ENCODE results near the gene DSN1.

The DSN1 gene

GRCh38 chr20:36773597-36774390 is at the start of gene DSN1:
TSS of gene DSN1 (minus strand) at chr20:36773763. CDS start at chr20:36771458, 2,305 bp downstream.
- Histone ChIP-seq H3K36me3 (ENCODE audit: control insufficient read depth, insufficient read depth, low read length) (peaks cover 4% of the 10 kb centered on the region), H3K4me3 (ENCODE audit: low read depth, low read length) (peak within 1 kb of the TSS; percentile 97), H3K27me3 (ENCODE audit: control insufficient read depth, insufficient read depth, low read length) (no peaks in the 10 kb centered on the region), H3K9me3 (ENCODE audit: control insufficient read depth, insufficient read depth, low read length) (no peaks in the 10 kb centered on the region), H3K4me1 (ENCODE audit: control insufficient read depth, insufficient read depth, low read length) (peaks cover 8% of the 10 kb centered on the region), H3K9ac (ENCODE audit: low read depth, low read length) (peak within 1 kb of the TSS; percentile 99)

GRCh38 chr20:36823121-36823520 is 49.6 kb upstream of the DSN1 start:
- Histone ChIP-seq H3K9ac (ENCODE audit: low read depth, low read length) (no peak overlapping the region), H3K36me3 (ENCODE audit: control insufficient read depth, insufficient read depth, low read length) (peaks cover 8% of the 10 kb centered on the region), H3K9me3 (ENCODE audit: control insufficient read depth, insufficient read depth, low read length) (no peaks in the 10 kb centered on the region), H3K4me1 (ENCODE audit: control insufficient read depth, insufficient read depth, low read length) (peaks cover 12% of the 10 kb centered on the region), H3K4me3 (ENCODE audit: low read depth, low read length) (no peak overlapping the region), H3K27me3 (ENCODE audit: control insufficient read depth, insufficient read depth, low read length) (no peaks in the 10 kb centered on the region)

GRCh38 chr20:36821964-36822437 is 48.4 kb upstream of the DSN1 start:
- Histone ChIP-seq H3K4me3 (ENCODE audit: low read depth, low read length) (no peak overlapping the region), H3K36me3 (ENCODE audit: control insufficient read depth, insufficient read depth, low read length) (no peaks in the 10 kb centered on the region), H3K27me3 (ENCODE audit: control insufficient read depth, insufficient read depth, low read length) (no peaks in the 10 kb centered on the region), H3K4me1 (ENCODE audit: control insufficient read depth, insufficient read depth, low read length) (peaks cover 12% of the 10 kb centered on the region), H3K9me3 (ENCODE audit: control insufficient read depth, insufficient read depth, low read length) (no peaks in the 10 kb centered on the region), H3K9ac (ENCODE audit: low read depth, low read length) (peak overlapping the region; percentile 37)

GRCh38 chr20:36820928-36821327 is 47.4 kb upstream of the DSN1 start:
- Histone ChIP-seq H3K9me3 (ENCODE audit: control insufficient read depth, insufficient read depth, low read length) (no peaks in the 10 kb centered on the region), H3K9ac (ENCODE audit: low read depth, low read length) (no peak overlapping the region), H3K27me3 (ENCODE audit: control insufficient read depth, insufficient read depth, low read length) (no peaks in the 10 kb centered on the region), H3K4me3 (ENCODE audit: low read depth, low read length) (no peak overlapping the region), H3K4me1 (ENCODE audit: control insufficient read depth, insufficient read depth, low read length) (peaks cover 12% of the 10 kb centered on the region), H3K36me3 (ENCODE audit: control insufficient read depth, insufficient read depth, low read length) (peaks cover 2% of the 10 kb centered on the region)

- peaks cover 11% of the 10 kb centered on the region for H3K36me3 ChIP-seq (ENCODE audit: control insufficient read depth, insufficient read depth, low read length)
Measured at GRCh38 chr20:36820073-36820472, 46.5 kb upstream of the DSN1 start.

GRCh38 chr20:36819659-36820058 is 46.1 kb upstream of the DSN1 start:
- H3K27me3 ChIP-seq (ENCODE audit: control insufficient read depth, insufficient read depth, low read length) = no peaks in the 10 kb centered on the region
- H3K4me3 ChIP-seq (ENCODE audit: low read depth, low read length) = no peak overlapping the region
- H3K9ac ChIP-seq (ENCODE audit: low read depth, low read length) = no peak overlapping the region
- peaks cover 12% of the 10 kb centered on the region for H3K36me3 ChIP-seq (ENCODE audit: control insufficient read depth, insufficient read depth, low read length)
- peaks cover 12% of the 10 kb centered on the region for H3K4me1 ChIP-seq (ENCODE audit: control insufficient read depth, insufficient read depth, low read length)
- no peaks in the 10 kb centered on the region for H3K9me3 ChIP-seq (ENCODE audit: control insufficient read depth, insufficient read depth, low read length)

More at GRCh38 chr20:36820073-36820472, 46.5 kb upstream of the DSN1 start:
- no peaks in the 10 kb centered on the region for H3K9me3 ChIP-seq (ENCODE audit: control insufficient read depth, insufficient read depth, low read length)
- H3K9ac ChIP-seq (ENCODE audit: low read depth, low read length) = no peak overlapping the region
- no peaks in the 10 kb centered on the region for H3K27me3 ChIP-seq (ENCODE audit: control insufficient read depth, insufficient read depth, low read length)
- H3K4me1 ChIP-seq (ENCODE audit: control insufficient read depth, insufficient read depth, low read length) = peaks cover 12% of the 10 kb centered on the region
- no peak overlapping the region for H3K4me3 ChIP-seq (ENCODE audit: low read depth, low read length)

GRCh38 chr20:36818861-36819260 is 45.3 kb upstream of the DSN1 start:
- Histone ChIP-seq H3K27me3 (ENCODE audit: control insufficient read depth, insufficient read depth, low read length) (no peaks in the 10 kb centered on the region), H3K4me3 (ENCODE audit: low read depth, low read length) (no peak overlapping the region), H3K9ac (ENCODE audit: low read depth, low read length) (no peak overlapping the region), H3K9me3 (ENCODE audit: control insufficient read depth, insufficient read depth, low read length) (no peaks in the 10 kb centered on the region), H3K36me3 (ENCODE audit: control insufficient read depth, insufficient read depth, low read length) (peaks cover 14% of the 10 kb centered on the region), H3K4me1 (ENCODE audit: control insufficient read depth, insufficient read depth, low read length) (peaks cover 12% of the 10 kb centered on the region)

- Histone ChIP-seq H3K9ac (ENCODE audit: low read depth, low read length) (no peak overlapping the region), H3K36me3 (ENCODE audit: control insufficient read depth, insufficient read depth, low read length) (peaks cover 16% of the 10 kb centered on the region), H3K4me3 (ENCODE audit: low read depth, low read length) (no peak overlapping the region), H3K4me1 (ENCODE audit: control insufficient read depth, insufficient read depth, low read length) (peaks cover 12% of the 10 kb centered on the region), H3K9me3 (ENCODE audit: control insufficient read depth, insufficient read depth, low read length) (no peaks in the 10 kb centered on the region), H3K27me3 (ENCODE audit: control insufficient read depth, insufficient read depth, low read length) (no peaks in the 10 kb centered on the region)
Measured at GRCh38 chr20:36818185-36818584, 44.6 kb upstream of the DSN1 start.

- Histone ChIP-seq H3K9ac (ENCODE audit: low read depth, low read length) (no peak overlapping the region), H3K36me3 (ENCODE audit: control insufficient read depth, insufficient read depth, low read length) (peaks cover 16% of the 10 kb centered on the region)
Measured at GRCh38 chr20:36817496-36817895, 43.9 kb upstream of the DSN1 start.

GRCh38 chr20:36815454-36816091 is 42.0 kb upstream of the DSN1 start:
- Histone ChIP-seq H3K9me3 (ENCODE audit: control insufficient read depth, insufficient read depth, low read length) (no peaks in the 10 kb centered on the region), H3K9ac (ENCODE audit: low read depth, low read length) (no peak overlapping the region), H3K36me3 (ENCODE audit: control insufficient read depth, insufficient read depth, low read length) (peaks cover 16% of the 10 kb centered on the region), H3K4me3 (ENCODE audit: low read depth, low read length) (no peak overlapping the region), H3K27me3 (ENCODE audit: control insufficient read depth, insufficient read depth, low read length) (no peaks in the 10 kb centered on the region), H3K4me1 (ENCODE audit: control insufficient read depth, insufficient read depth, low read length) (peaks cover 9% of the 10 kb centered on the region)

More at GRCh38 chr20:36817496-36817895, 43.9 kb upstream of the DSN1 start:
- H3K4me1 ChIP-seq (ENCODE audit: control insufficient read depth, insufficient read depth, low read length) = peaks cover 12% of the 10 kb centered on the region
- H3K9me3 ChIP-seq (ENCODE audit: control insufficient read depth, insufficient read depth, low read length) = no peaks in the 10 kb centered on the region
- H3K27me3 ChIP-seq (ENCODE audit: control insufficient read depth, insufficient read depth, low read length) = no peaks in the 10 kb centered on the region
- no peak overlapping the region for H3K4me3 ChIP-seq (ENCODE audit: low read depth, low read length)

- no peak overlapping the region for H3K4me3 ChIP-seq (ENCODE audit: low read depth, low read length)
- H3K9me3 ChIP-seq (ENCODE audit: control insufficient read depth, insufficient read depth, low read length) = no peaks in the 10 kb centered on the region
- no peaks in the 10 kb centered on the region for H3K4me1 ChIP-seq (ENCODE audit: control insufficient read depth, insufficient read depth, low read length)
- no peak overlapping the region for H3K9ac ChIP-seq (ENCODE audit: low read depth, low read length)
- H3K27me3 ChIP-seq (ENCODE audit: control insufficient read depth, insufficient read depth, low read length) = no peaks in the 10 kb centered on the region
- H3K36me3 ChIP-seq (ENCODE audit: control insufficient read depth, insufficient read depth, low read length) = peaks cover 23% of the 10 kb centered on the region
Measured at GRCh38 chr20:36812594-36813463, 39.3 kb upstream of the DSN1 start.
